Renal cortical epithelial cell (primary cell): ENCODE measurements around the gene CENPV. TPM values are rescaled to one million over a fixed set of nuclear protein-coding genes. Genes with fewer than 3 reads are reported as not detected.
"Not testable (repeated sequence)": the region's sequence is repeated elsewhere in the genome, so short reads cannot be mapped to it uniquely, and the experiment has no call there.

ENCODE experiments used
- DNase-seq: peaks from one replicate; pipeline ENCODE4 v3.0.0-alpha.2; 2011; ENCODE audit warnings: low read depth
- total RNA-seq: library from RNA; depleted of rRNA; stranded (reverse); fragments of >200 nt; gene quantifications from 2 replicates; pipeline ENCODE4 v1.2.3, GENCODE V29; 2014

The CENPV gene
- total RNA-seq, 1 donor from 2014 or later: 2.6 TPM

GRCh38 chr17:16313139-16314090, 39.9 kb downstream of the CENPV start:
- DNase-seq: peak; percentile 97

- not testable (repeated sequence) for DNase-seq
These were observed 41.2 kb downstream of the CENPV start for GRCh38 chr17:16312061-16312460.

GRCh38 chr17:16306211-16306610, 47.1 kb downstream of the CENPV start:
- DNase-seq: no peak

GRCh38 chr17:16304830-16305229, 48.4 kb downstream of the CENPV start:
- DNase-seq: peak; percentile 46

- no peak for DNase-seq
These were observed 50.4 kb downstream of the CENPV start for GRCh38 chr17:16302856-16303255.

GRCh38 chr17:16301963-16302855, 51.1 kb downstream of the CENPV start:
- no peak for DNase-seq

GRCh38 chr17:16300554-16300953, 52.7 kb downstream of the CENPV start:
- no peak for DNase-seq

- no peak for DNase-seq
These were observed 55.1 kb downstream of the CENPV start for GRCh38 chr17:16298140-16298662.

- no peak for DNase-seq
These were observed 55.7 kb downstream of the CENPV start for GRCh38 chr17:16297367-16298139.

- DNase-seq: peak; percentile 34
These were observed 57.2 kb downstream of the CENPV start for GRCh38 chr17:16296072-16296471.

- no peak for DNase-seq
These were observed 58.7 kb downstream of the CENPV start for GRCh38 chr17:16294560-16294959.

GRCh38 chr17:16293931-16294330, 59.3 kb downstream of the CENPV start:
- no peak for DNase-seq

Other genes starting within 250 kb of the CENPV start
- gene NCOR1, start 137.9 kb downstream of the CENPV start, total RNA-seq: 47.2 and 159 TPM in 2 replicates
- 8.7 and 14.8 TPM in 2 replicates for gene PIGL, start 136.3 kb downstream of the CENPV start, total RNA-seq
- gene UBB, start 27.6 kb upstream of the CENPV start, total RNA-seq: 1,144 and 1,352 TPM in 2 replicates
- 5.4 and 14.5 TPM in 2 replicates for gene TRPV2, start 62.1 kb upstream of the CENPV start, total RNA-seq
- gene LRRC75A, start 138.7 kb upstream of the CENPV start, total RNA-seq: under 0.01 and 0.30 TPM in 2 replicates
- 3.0 and 8.2 TPM in 2 replicates for gene ZNF287, start 215.7 kb upstream of the CENPV start, total RNA-seq